Natural killer cell (primary cell): Measurements from ENCODE around the gene OR2AE1. TPM values are rescaled to one million over a fixed set of nuclear protein-coding genes. Genes with fewer than 3 reads are reported as not detected.

Experiments used
- ATAC-seq, 3 donors: fragments of 150-1000 bp in 2 of 3; fragments of 200-7000 bp in 1 of 3; cut with Tn5 transposase; 1 replicate in 1 of 3; 2 replicates in 2 of 3; pipeline ENCODE4 v1.10.0; 2021; ENCODE audit warnings: mild to moderate bottlenecking in 2 of 3, moderate library complexity in 2 of 3
- DNase-seq, 2 donors: peaks; one replicate each; pipeline versions ENCODE4 v3.0.0 to v3.0.0-alpha.2; 2013 to 2021; ENCODE audit warnings: mixed read lengths in 1 of 2
- H3K27ac ChIP-seq: one replicate; pipeline ENCODE4 v1.5.1; 2013; ENCODE audit warnings: mild to moderate bottlenecking, low read length
- H3K27me3 ChIP-seq: one replicate; pipeline ENCODE4 v1.6.1; 2013; ENCODE audit warnings: low read length; ENCODE audit not compliant: control insufficient read depth, insufficient read depth
- H3K36me3 ChIP-seq: one replicate; pipeline ENCODE4 v1.6.1; 2013; ENCODE audit warnings: low read length; ENCODE audit not compliant: control insufficient read depth, insufficient read depth
- H3K4me1 ChIP-seq: one replicate; pipeline ENCODE4 v1.6.1; 2013; ENCODE audit warnings: low read length; ENCODE audit not compliant: control insufficient read depth, insufficient read depth
- H3K4me3 ChIP-seq: one replicate; pipeline ENCODE4 v1.5.1; 2013; ENCODE audit warnings: low read length
- H3K9me3 ChIP-seq: one replicate; pipeline ENCODE4 v1.6.1; 2013; ENCODE audit warnings: low read length; ENCODE audit not compliant: control insufficient read depth, insufficient read depth
- H3K27ac Mint-ChIP-seq, 2 donors: one replicate each; pipeline ENCODE4 v1.8.0; 2022; ENCODE audit warnings: mild to moderate bottlenecking in 2 of 2, mixed read lengths in 2 of 2, moderate library complexity in 1 of 2
- H3K27me3 Mint-ChIP-seq, 2 donors: one replicate each; pipeline ENCODE4 v1.8.0; 2022; ENCODE audit warnings: low read depth in 2 of 2, mixed read lengths in 2 of 2
- H3K36me3 Mint-ChIP-seq: one replicate; pipeline ENCODE4 v1.8.0; 2022; ENCODE audit warnings: mixed read lengths
- H3K4me1 Mint-ChIP-seq, 2 donors: one replicate each; pipeline ENCODE4 v1.8.0; 2022; ENCODE audit warnings: mixed read lengths in 2 of 2
- H3K4me3 Mint-ChIP-seq: one replicate; pipeline ENCODE4 v1.8.0; 2022; ENCODE audit warnings: mild to moderate bottlenecking, moderate library complexity, mixed read lengths
- H3K9me3 Mint-ChIP-seq, 2 donors: one replicate each; pipeline ENCODE4 v1.8.0; 2022; ENCODE audit warnings: mixed read lengths in 2 of 2
- WGBS: methylation state at CpG from one replicate; pipeline ENCODE4 v1.1.7; 2013; ENCODE audit warnings: missing lambda C conversion rate; ENCODE audit not compliant: insufficient coverage; 5-methylcytosine and 5-hydroxymethylcytosine counted together
- intact Hi-C: fragments of 100-400 bp; cut with micrococcal nuclease; formaldehyde crosslinking; loops from one replicate; pipeline ENCODE4 v1.14.2; 2022
- total RNA-seq, 4 donors: library from RNA; stranded (reverse); fragments of 120-200 nt in 1 of 4; gene quantifications; one replicate each; pipeline versions ENCODE4 v1.2.3 to v1.2.4, GENCODE V29; 2013 to 2022
- TF ChIP-seq, protein P1 (sequence below): fragments of 200-600 bp; IDR thresholded peaks from one replicate; pipeline ENCODE4 v1.8.0; 2022; ENCODE audit warnings: antibody characterized with exemption

OR2AE1 gene
- total RNA-seq, 3 donors from 2014 or later (not counting 1 experiment from before 2014, with no cell fraction given): not detected

DNA sequence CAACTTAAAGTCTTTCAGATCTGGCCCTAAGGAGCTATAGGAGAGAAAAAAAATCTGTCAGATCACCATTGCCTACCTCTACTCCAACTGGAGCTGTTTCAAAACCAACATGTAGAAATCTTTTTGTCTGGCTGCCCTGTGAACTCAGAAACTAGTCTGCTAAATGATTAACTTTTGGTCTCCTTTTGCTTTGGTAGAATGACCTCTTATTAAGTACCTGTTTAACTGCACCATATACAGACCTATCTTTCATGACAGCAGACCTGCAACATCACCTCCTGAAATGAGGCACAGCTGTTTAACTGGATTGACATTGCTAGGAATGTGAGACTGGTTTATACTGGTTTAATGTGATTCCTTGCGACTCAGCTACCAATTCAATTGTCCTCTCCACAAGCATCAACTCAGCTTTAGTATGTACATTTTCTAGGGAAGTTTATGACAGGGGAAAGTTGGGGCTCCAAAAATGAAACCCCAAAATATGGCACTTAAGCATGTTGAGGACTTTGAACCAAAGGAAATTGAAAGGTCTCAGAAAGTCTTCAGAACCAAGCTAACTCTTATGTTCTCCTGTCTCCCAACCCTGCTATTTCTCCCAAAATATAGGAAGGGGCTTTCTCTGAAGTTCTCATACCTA, 47.2 kb downstream of the OR2AE1 start:
- H3K4me1 Mint-ChIP-seq: no peaks in the 10 kb centered on the region
- H3K36me3 Mint-ChIP-seq: no peaks in the 10 kb centered on the region

DNA sequence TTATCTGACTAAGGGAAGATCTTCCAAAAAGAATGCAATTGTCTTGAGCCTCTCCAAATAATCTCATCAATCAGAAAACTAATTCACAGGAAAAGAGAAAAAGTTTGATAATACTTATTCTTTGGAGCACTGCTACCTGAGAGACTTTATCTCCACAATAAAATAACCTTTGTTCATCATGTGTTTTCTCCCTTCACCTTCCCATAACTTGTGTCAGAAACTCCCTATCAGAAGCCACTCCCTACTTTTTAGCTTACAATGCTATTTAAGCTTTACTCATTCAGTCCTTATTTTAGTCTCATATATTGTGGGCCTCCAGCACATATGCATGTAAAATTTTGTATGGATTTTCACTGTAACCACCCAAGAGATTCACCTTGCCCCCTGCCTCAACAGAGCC, 48.0 kb downstream of the OR2AE1 start:
- no peaks in the 10 kb centered on the region for H3K27me3 ChIP-seq
- intact Hi-C loops: no loop called here
- no peaks in the 10 kb centered on the region for H3K9me3 Mint-ChIP-seq
- H3K36me3 ChIP-seq: no peaks in the 10 kb centered on the region
- no peak overlapping the region for H3K27ac Mint-ChIP-seq
- H3K9me3 ChIP-seq: no peaks in the 10 kb centered on the region
- TF ChIP-seq, protein P1, sequence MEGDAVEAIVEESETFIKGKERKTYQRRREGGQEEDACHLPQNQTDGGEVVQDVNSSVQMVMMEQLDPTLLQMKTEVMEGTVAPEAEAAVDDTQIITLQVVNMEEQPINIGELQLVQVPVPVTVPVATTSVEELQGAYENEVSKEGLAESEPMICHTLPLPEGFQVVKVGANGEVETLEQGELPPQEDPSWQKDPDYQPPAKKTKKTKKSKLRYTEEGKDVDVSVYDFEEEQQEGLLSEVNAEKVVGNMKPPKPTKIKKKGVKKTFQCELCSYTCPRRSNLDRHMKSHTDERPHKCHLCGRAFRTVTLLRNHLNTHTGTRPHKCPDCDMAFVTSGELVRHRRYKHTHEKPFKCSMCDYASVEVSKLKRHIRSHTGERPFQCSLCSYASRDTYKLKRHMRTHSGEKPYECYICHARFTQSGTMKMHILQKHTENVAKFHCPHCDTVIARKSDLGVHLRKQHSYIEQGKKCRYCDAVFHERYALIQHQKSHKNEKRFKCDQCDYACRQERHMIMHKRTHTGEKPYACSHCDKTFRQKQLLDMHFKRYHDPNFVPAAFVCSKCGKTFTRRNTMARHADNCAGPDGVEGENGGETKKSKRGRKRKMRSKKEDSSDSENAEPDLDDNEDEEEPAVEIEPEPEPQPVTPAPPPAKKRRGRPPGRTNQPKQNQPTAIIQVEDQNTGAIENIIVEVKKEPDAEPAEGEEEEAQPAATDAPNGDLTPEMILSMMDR: no peak
- no peaks in the 10 kb centered on the region for H3K4me1 Mint-ChIP-seq
- H3K36me3 Mint-ChIP-seq: no peaks in the 10 kb centered on the region
- H3K27ac ChIP-seq: no peak overlapping the region
- ATAC-seq (no peak), DNase-seq (no peak)
- H3K4me3 Mint-ChIP-seq: no peak overlapping the region
- H3K4me3 ChIP-seq: no peak overlapping the region
- H3K27me3 Mint-ChIP-seq: peaks cover 14 to 29% of the 10 kb centered on the region in 2 donors
- no peaks in the 10 kb centered on the region for H3K4me1 ChIP-seq

More for the DNA sequence above, 47.2 kb downstream of the OR2AE1 start:
- ATAC-seq (no peak), DNase-seq (no peak)
- Histone ChIP-seq H3K9me3 (no peaks in the 10 kb centered on the region), H3K36me3 (no peaks in the 10 kb centered on the region), H3K4me3 (no peak overlapping the region), H3K27ac (no peak overlapping the region), H3K27me3 (no peaks in the 10 kb centered on the region), H3K4me1 (no peaks in the 10 kb centered on the region)
- H3K27ac Mint-ChIP-seq: no peak overlapping the region
- H3K27me3 Mint-ChIP-seq: peaks cover 18 to 37% of the 10 kb centered on the region in 2 donors
- intact Hi-C loops: no loop called here
- no peak overlapping the region for H3K4me3 Mint-ChIP-seq
- TF ChIP-seq, protein P1: no peak
- no peaks in the 10 kb centered on the region for H3K9me3 Mint-ChIP-seq
- WGBS: no CpG with 5 or more reads among the region's 1 CpG

DNA sequence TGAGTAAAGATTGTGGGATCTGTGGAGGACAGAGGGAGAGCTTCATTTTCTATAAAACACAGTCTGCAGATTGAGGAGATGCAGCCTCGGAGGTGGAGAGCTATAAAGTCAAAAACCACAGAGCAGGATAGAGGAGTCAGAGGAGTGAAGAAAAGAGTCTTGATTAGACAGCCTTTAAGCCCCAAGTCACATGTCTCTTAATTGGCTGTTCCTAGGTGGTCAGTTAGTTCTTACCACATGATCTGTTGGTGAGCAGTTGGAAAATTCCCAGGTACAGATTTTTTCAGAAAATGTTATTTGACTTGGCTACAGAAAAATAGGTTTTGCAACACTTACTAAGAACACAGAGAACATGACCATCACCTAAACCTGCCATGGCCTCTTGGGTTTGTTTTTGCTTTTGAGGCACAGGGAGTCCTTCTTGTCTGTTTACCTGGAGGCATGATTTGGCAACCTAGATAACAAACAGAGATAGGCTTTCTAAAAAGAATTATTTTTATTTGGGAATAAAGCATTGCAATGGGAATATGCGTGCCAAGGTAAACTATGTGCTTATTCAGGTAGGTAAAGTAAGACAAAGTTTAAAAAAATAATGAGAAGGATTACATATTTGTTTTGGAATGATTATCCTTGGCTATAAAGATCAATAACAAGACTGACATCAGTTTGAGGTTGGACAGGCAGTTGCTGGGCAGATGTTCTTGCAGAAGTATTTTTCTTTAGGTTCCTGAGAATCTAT, 49.6 kb downstream of the OR2AE1 start:
- H3K4me3 Mint-ChIP-seq: no peak overlapping the region
- H3K36me3 Mint-ChIP-seq: no peaks in the 10 kb centered on the region
- no peak overlapping the region for H3K27ac ChIP-seq
- 81% methylated on average over 2 of the region's 2 CpGs for WGBS
- DNase-seq: no peak
- intact Hi-C loops: no loop called here
- H3K4me3 ChIP-seq: no peak overlapping the region
- H3K36me3 ChIP-seq: no peaks in the 10 kb centered on the region
- H3K9me3 Mint-ChIP-seq: no peaks in the 10 kb centered on the region
- no peaks in the 10 kb centered on the region for H3K4me1 ChIP-seq
- H3K27me3 Mint-ChIP-seq: peaks cover 14 to 19% of the 10 kb centered on the region in 2 donors
- H3K9me3 ChIP-seq: no peaks in the 10 kb centered on the region
- TF ChIP-seq, protein P1: no peak
- no peak for ATAC-seq
- no peak overlapping the region for H3K27ac Mint-ChIP-seq
- H3K4me1 Mint-ChIP-seq: no peaks in the 10 kb centered on the region
- no peaks in the 10 kb centered on the region for H3K27me3 ChIP-seq

Other genes with a start within 250 kb of the OR2AE1 start
- under 1 TPM in 1 of 3 donors, not detected in 2; 0.14 TPM for gene CYP3A5, start 197.0 kb downstream of the OR2AE1 start, total RNA-seq
- gene CYP3A7, start 141.8 kb downstream of the OR2AE1 start, total RNA-seq: not detected
- not detected for gene CYP3A4, start 92.8 kb downstream of the OR2AE1 start, total RNA-seq
- not detected for gene CYP3A43, start 49.0 kb downstream of the OR2AE1 start, total RNA-seq
- gene TRIM4, start 42.5 kb upstream of the OR2AE1 start, total RNA-seq: 10 to 100 TPM; 16.8 to 28.1 (median 22.4) TPM
- not detected for gene GJC3, start 52.6 kb upstream of the OR2AE1 start, total RNA-seq
- gene AZGP1, start 99.0 kb upstream of the OR2AE1 start, total RNA-seq: not detected
- 10 to 100 TPM; 57.6 to 62.5 (median 60.8) TPM for gene ZKSCAN1, start 138.6 kb upstream of the OR2AE1 start, total RNA-seq
- 1 to 10 TPM; 6.2 to 8.9 (median 7.2) TPM for gene ZSCAN21, start 172.7 kb upstream of the OR2AE1 start, total RNA-seq
- gene ZNF3, start 204.7 kb upstream of the OR2AE1 start, total RNA-seq: 10 to 100 TPM; 37.8 to 51.6 (median 49.0) TPM
- 10 to 100 TPM; 79.0 to 94.6 (median 84.4) TPM for gene COPS6, start 211.9 kb upstream of the OR2AE1 start, total RNA-seq
- gene MCM7, start 224.4 kb upstream of the OR2AE1 start, total RNA-seq: 100 to 1,000 TPM; 112 to 214 (median 137) TPM
- 10 to 100 TPM in 2 of 3 donors, 1 to 10 TPM in 1; 8.4 to 12.8 (median 12.7) TPM for gene AP4M1, start 224.6 kb upstream of the OR2AE1 start, total RNA-seq
- gene TAF6, start 242.3 kb upstream of the OR2AE1 start, total RNA-seq: 10 to 100 TPM; 42.2 to 56.8 (median 47.9) TPM
- 10 to 100 TPM; 19.1 to 25.8 (median 23.9) TPM for gene CNPY4, start 242.6 kb upstream of the OR2AE1 start, total RNA-seq
- gene MBLAC1, start 249.9 kb upstream of the OR2AE1 start, total RNA-seq: 1 to 10 TPM; 2.8 to 4.3 (median 4.1) TPM